ACC112 (cell line): Measurements from ENCODE around the gene SH2D4B.
A peak's percentile ranks its signal among the peaks of the same experiment; 100 is the strongest.

Experiments used
- H2AFZ ChIP-seq: fragments of 200-600 bp; sonication (generic); one replicate; pipeline ENCODE4 v1.6.0; 2017; ENCODE audit warnings: antibody characterized with exemption, low read length; ENCODE audit not compliant: unreplicated experiment
- H3K27ac ChIP-seq: fragments of 200-600 bp; sonication (generic); 2 replicates; pipeline ENCODE4 v1.5.1; 2014; ENCODE audit warnings: low read depth, mild to moderate bottlenecking, antibody characterized with exemption, low read length, moderate library complexity
- H3K27me3 ChIP-seq: fragments of 200-600 bp; sonication (generic); 2 replicates; pipeline ENCODE4 v1.6.1; 2014; ENCODE audit warnings: mild to moderate bottlenecking, antibody characterized with exemption, low read length, moderate library complexity, mixed read lengths; ENCODE audit not compliant: insufficient read depth
- H3K36me3 ChIP-seq: fragments of 200-600 bp; sonication (generic); 2 replicates; pipeline ENCODE4 v1.6.1; 2016; ENCODE audit warnings: mild to moderate bottlenecking, antibody characterized with exemption, low read length, moderate library complexity, mixed read lengths; ENCODE audit not compliant: insufficient read depth
- H3K4me1 ChIP-seq: fragments of 200-600 bp; sonication (generic); one replicate; pipeline ENCODE4 v1.6.1; 2016; ENCODE audit warnings: low read length, mixed read lengths; ENCODE audit not compliant: insufficient read depth, unreplicated experiment, control insufficient read depth
- H3K4me3 ChIP-seq: fragments of 200-600 bp; sonication (generic); 2 replicates; pipeline ENCODE4 v1.5.1; 2014; ENCODE audit warnings: mild to moderate bottlenecking, low read depth, low read length
- H3K79me2 ChIP-seq: fragments of 200-600 bp; sonication (generic); one replicate; pipeline ENCODE4 v1.6.0; 2016; ENCODE audit warnings: low read length; ENCODE audit not compliant: control insufficient read depth, unreplicated experiment, insufficient read depth

Gene SH2D4B

DNA sequence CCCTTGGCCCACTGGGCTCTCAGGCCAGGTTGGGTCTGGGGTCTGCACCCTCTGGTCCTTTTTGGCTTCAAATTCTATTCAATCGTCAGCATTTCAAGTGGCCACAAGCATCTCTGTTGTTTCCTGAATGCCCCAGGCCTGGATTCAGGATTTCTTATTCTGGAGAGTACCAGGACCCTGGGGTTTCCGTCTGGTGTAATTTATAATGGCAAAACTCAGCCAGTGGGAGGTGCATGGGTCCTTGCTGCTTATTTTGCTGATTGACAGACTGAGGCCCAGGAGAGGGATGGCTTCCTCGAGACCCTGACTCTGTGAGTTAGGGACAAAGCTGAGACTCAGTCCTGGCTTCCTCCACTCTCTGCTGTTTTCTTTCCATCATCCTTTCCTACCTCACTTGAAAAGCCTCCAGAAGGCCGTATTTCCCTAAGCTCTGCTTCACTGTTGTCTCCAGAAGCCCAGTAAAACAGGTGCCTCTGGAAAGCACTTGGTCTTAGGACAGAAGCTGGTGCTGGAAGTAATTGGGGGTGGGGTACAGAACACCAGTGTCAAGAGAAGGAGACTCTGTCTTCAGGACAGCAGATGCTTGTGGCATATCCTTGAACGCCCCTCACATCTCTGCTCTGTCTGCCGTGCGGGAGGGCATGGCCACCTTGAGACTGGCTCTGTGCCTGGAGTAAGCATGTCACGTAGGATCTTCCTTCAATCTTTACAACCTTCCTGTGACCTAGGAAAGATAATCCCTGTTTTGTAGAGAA lies 39.4 kb upstream of the SH2D4B start:
- Histone ChIP-seq H3K79me2 (peaks cover 32% of the 10 kb centered on the region), H3K27ac (peak overlapping the region; percentile 79), H3K4me3 (peak overlapping the region; percentile 14; the same call in 1 of the 2 replicates), H3K27me3 (no peaks in the 10 kb centered on the region), H3K4me1 (peaks cover 70% of the 10 kb centered on the region), H2AFZ (no peak overlapping the region), H3K36me3 (peaks cover 3% of the 10 kb centered on the region; the same call in 1 of the 2 replicates)

DNA sequence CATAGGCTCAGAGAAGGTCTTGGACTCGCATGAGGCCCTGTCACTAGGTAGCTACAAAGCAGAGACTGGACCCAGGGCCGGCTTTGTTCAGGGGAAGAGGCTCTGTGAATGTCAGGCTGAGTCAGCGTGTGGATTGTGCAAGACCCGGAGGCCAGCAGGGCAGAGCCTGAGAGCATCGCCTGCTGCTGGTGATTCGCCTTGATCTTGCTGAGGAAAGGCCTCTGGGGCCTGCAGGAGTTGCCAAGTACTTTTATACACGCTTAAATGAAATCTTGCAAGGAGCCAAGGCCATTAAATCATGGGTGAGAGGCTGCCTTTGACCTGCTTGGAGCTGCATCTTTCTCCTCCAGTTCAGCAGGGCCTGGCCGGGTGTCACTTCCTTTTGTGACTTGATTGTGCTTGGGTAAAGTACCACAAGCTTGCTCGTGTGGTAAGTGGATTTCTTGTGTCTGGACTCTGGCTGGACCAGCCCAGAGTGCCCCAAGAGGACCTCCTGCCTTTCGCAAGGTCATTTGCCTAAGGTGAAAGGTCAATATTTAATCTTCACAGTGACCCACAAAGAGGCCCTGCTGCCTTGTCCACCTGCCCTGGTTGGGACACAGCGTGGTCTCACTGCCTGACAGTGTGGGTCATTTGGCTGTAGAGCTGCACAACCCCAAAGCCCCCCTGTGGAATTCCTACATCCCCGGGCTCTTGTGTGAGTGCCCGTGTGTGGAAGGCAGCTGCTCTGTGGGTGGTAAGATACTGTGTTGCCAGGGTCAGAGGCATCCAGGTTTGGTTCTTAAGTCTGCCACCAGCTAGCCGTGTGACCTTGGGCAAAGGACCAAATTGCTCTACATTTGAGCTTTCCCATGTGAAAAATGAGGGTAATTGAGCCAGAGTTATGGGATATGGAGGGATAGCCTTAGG lies 38.6 kb upstream of the SH2D4B start:
- peaks cover 3% of the 10 kb centered on the region; the same call in 1 of the 2 replicates for H3K36me3 ChIP-seq
- H3K4me3 ChIP-seq, result peak overlapping the region; percentile 14; the same call in 1 of the 2 replicates
- peak overlapping the region; percentile 79 for H3K27ac ChIP-seq
- peaks cover 31% of the 10 kb centered on the region for H3K79me2 ChIP-seq
- H2AFZ ChIP-seq, result no peak overlapping the region
- H3K27me3 ChIP-seq, result no peaks in the 10 kb centered on the region
- H3K4me1 ChIP-seq, result peaks cover 70% of the 10 kb centered on the region

DNA sequence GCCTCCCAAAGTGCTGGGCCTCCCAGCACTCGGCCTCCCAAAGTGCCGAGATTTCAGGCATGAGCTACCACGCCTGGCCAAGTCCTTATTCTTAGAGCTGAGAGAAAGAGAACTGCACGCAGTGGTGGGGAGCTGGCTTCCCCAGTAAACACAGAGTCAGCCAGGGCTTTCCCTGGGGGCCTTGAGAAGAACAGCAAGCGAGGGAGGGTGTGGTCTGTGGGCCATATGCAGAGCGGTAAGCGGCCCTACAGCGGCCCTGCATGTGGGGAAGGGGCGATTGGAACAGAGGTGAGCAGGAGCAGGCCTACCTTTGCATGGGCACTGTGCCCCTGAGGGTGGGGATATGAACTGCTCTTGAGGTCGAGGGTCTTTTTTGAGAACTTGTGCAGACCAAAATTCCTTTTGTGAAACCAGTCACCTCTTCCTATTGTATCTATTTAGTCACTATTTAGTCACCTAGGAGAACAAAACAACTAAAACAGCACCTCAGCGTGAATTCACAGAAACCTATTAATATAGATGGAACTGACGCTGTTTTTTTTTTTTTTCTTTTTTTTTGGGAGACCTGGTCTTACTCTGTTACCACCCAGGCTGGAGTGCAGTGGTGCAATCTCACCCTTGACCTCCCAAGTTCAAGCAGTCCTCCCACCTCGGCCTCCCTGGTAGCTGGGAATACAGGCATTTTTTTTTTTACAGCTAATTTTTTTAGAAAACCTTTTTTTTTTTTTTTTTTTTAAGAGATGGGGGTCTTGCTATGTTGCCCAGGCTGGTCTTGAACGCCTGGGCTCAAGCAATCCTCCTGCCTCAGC lies 36.9 kb upstream of the SH2D4B start:
- Histone ChIP-seq H3K36me3 (peaks cover 3% of the 10 kb centered on the region; the same call in 1 of the 2 replicates), H3K27me3 (no peaks in the 10 kb centered on the region), H2AFZ (no peak overlapping the region), H3K79me2 (peaks cover 18% of the 10 kb centered on the region), H3K4me3 (no peak overlapping the region), H3K27ac (no peak overlapping the region), H3K4me1 (peaks cover 74% of the 10 kb centered on the region)

DNA sequence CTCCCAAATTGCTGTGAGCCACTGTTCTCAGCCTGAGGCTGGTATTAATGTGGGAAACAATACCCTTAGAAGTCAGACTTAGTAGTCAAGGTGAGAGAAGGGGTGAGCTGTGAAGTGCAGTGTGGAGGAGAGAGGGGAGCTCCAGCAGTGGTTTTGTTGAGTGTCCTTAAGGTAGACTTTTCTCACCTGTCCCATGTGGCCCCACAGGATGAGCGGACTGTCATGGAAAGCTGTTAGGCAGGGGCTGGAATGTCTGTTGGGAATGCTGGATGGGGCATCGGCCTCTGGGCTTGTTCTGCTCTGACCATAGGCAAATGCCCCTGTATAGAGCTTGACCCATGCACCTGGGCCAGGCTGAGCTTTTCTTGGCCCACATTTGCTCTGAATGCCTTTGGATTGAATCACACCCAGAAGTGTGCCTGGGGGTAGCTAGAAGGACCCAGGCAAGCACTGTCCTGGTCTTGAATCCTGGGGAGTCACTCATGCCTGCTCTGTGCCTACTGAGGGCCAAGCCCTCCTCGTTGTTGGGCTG lies 36.3 kb upstream of the SH2D4B start:
- Histone ChIP-seq H3K4me1 (peaks cover 80% of the 10 kb centered on the region), H3K79me2 (peaks cover 18% of the 10 kb centered on the region), H2AFZ (no peak overlapping the region), H3K4me3 (no peak overlapping the region), H3K27me3 (no peaks in the 10 kb centered on the region), H3K27ac (no peak overlapping the region), H3K36me3 (no peaks in the 10 kb centered on the region)

DNA sequence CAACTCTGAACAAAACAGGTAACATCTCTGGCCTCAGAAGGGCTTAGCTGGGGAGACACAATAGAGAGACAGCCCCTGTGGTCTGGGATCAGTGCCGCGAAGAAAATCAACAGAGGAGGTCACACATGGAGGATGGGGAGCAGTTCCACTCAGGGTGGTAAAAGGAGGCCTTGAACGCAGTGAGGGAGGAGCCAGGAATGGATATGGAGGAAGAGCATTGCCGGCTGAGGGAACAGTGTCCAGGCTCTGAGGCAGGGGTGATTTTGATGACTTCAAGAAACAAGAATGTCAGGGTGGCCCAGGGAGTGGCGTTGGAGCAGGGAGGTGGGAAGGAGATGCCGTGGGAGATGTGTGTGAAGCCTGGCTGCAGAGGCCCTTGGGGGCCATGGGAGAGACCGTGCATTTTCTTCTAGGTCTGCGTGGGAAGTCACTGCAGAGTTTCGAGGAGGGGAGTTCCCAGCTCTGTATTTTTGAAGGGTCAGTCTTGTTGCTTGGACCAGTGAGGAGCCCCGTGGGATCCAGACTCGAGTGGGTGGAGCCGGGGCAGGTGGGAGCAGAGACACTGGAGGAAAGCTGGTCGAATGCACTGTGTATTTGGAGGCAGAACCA lies 35.7 kb upstream of the SH2D4B start:
- Histone ChIP-seq H3K27me3 (no peaks in the 10 kb centered on the region), H3K4me3 (no peak overlapping the region), H3K4me1 (peaks cover 82% of the 10 kb centered on the region), H3K27ac (no peak overlapping the region), H3K79me2 (peaks cover 18% of the 10 kb centered on the region), H2AFZ (no peak overlapping the region), H3K36me3 (no peaks in the 10 kb centered on the region)

DNA sequence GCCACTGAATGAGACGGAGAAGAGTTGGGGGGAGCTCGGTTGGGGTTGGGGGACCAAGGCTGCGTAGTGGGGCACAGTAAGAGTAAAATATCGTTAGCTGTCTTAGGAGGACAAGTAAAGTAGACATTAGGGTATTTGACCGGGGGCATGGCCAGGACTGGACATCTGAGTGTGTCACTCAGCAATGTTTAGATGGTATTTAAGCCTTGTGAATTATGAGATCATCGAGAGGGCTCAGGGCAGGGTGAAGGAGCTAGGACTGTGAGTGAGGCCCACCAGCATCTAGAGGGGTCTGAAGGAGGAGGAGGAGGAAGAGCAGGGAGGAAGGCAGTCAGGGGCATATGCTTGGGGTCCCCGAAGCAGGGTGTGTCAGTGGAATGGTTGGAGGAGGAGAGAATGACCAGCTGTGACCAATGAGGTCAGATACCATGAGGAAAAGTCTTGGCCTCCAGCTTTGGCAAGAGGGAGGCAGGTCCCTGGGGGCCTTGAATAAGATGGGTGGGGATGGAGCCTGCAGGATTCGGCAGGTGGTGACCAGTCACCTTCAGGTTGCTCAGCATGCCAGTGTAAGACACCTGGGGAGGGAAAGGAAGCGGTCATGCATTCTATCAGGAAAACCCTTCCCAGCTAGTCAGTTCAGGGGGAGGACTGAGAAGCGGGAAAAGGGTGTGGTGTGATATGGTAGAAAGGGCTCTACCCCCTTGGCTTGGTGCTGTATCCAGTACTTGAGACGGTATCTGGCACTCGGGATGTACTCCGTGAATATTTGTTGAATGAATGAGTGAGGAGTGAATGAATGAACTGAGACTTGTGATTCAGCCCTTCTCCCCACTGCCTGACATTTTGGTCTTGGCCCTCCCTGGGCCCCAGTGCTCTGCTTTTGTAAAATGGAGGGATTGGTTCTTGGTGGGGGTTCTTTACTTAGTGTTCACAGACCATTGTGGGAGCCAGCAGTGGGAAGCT lies 34.8 kb upstream of the SH2D4B start:
- no peak overlapping the region for H2AFZ ChIP-seq
- peaks cover 18% of the 10 kb centered on the region for H3K79me2 ChIP-seq
- H3K4me1 ChIP-seq, result peaks cover 75% of the 10 kb centered on the region
- H3K36me3 ChIP-seq, result no peaks in the 10 kb centered on the region
- H3K27me3 ChIP-seq, result no peaks in the 10 kb centered on the region
- no peak overlapping the region for H3K4me3 ChIP-seq
- no peak overlapping the region for H3K27ac ChIP-seq

DNA sequence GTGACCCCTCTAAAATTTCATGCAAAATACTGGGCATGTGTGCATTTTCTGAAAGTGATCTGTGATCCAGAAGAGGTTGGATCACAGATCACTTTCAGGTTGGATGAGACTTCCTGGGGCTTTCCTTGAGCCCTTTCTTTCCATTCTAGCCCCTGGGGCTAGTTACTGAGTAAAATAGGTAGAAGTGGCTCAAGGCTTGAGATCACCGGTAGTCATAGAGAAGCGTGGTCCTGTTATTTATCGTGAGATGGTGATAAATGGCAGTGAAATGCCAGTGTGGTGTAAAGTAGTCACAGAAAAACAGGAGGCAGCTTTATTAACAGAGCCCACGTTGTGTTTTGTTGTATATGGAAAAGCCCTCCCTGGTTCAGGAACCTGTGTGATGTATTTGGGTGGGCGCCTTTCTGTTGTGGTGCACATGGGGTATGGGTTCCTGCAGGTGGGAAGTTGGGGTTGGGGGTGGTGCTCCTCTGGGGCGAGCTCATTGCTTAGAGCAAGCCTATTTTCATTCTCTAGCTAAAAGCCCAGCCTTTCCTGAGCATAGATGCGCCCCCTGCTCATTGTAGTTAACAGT lies 34.0 kb upstream of the SH2D4B start:
- Histone ChIP-seq H3K79me2 (peaks cover 18% of the 10 kb centered on the region), H2AFZ (no peak overlapping the region), H3K27me3 (no peaks in the 10 kb centered on the region), H3K27ac (no peak overlapping the region), H3K36me3 (no peaks in the 10 kb centered on the region), H3K4me1 (peaks cover 67% of the 10 kb centered on the region), H3K4me3 (no peak overlapping the region)

DNA sequence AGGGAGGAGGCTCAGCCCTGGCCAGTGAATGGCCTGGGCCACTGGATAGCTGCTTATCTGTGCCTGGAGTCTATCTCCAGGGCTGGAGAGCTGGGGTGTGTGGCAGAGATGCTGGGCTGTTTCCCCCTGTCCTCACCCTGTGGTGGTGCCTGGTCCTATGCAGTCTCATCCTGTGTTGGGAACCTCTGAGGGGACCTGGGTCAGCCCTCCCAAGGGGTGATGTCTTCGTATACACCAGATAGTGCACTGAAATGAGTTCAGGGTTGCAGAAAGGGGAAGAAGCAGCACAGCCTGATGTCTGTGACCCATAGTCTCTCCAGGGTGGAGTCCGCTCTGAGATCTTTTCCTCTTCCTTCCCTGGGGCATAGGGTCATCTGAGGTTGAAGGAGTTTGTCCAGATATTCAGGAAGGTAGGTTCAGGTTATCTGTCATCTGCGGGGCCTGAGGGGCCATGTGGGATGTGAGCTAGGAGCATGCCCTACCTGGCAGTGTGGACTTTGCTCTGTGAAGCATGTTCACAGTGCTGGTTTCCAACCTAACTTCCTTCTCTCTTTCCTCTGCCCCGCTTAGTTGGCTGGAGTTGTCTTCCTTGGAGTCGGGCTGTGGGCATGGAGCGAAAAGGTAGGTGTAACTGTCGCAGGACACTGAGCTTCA lies 33.4 kb upstream of the SH2D4B start:
- H3K27ac ChIP-seq, result no peak overlapping the region

More for the DNA sequence above, 33.4 kb upstream of the SH2D4B start:
- peaks cover 65% of the 10 kb centered on the region for H3K4me1 ChIP-seq
- H3K36me3 ChIP-seq, result no peaks in the 10 kb centered on the region
- H2AFZ ChIP-seq, result no peak overlapping the region
- H3K4me3 ChIP-seq, result no peak overlapping the region
- H3K27me3 ChIP-seq, result no peaks in the 10 kb centered on the region
- peaks cover 18% of the 10 kb centered on the region for H3K79me2 ChIP-seq
